ENCODE measurements around the gene ARHGEF5. TPM values are rescaled to one million over a fixed set of nuclear protein-coding genes. Genes with fewer than 3 reads are reported as not detected.

The ARHGEF5 gene
- polyA plus RNA-seq, 1 of the 3 experiments (the other 2 are of a cell fraction), result 0.07 TPM

DNA sequence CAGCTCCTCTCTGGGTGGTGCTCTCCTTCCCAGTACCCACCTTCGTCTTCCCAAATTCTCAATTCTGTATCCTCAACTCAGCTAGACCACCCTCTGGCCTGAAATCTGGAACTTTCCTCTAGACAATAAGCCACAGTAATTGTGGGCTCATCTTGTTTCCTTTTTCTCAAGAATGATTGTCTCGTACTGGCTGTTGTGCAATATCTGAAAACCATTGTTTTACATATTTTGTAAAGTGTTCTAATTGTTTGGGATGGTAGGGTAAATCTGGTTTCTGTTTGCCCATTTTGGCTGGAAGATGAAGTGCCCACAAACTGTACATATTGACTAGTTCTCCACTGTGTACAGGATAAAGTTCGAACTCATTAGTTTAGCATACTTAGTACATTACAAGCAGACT lies 59.6 kb downstream of the ARHGEF5 start:
- H3F3A ChIP-seq (replicated peaks; ENCODE audit: insufficient read depth), result no peaks in the 10 kb centered on the region
- no peaks in the 10 kb centered on the region for H3K4me1 ChIP-seq (ENCODE audit: control insufficient read depth in 1 of 2, insufficient read depth in 2 of 2, low read depth in 1 of 2, low read length in 1 of 2)
- DNase-seq, result no peak
- ChIA-PET POLR2A (no interaction called here), CTCF (no interaction called here)
- H3K27ac ChIP-seq (ENCODE audit: low read depth in 2 of 2, low read length in 1 of 2), result no peak overlapping the region
- no peak overlapping the region for H3K4me3 ChIP-seq (ENCODE audit: low read depth in 2 of 2, low read length in 1 of 2)
- H3K9me3 ChIP-seq, result no peaks in the 10 kb centered on the region
- no peaks in the 10 kb centered on the region for H3K9me2 ChIP-seq
- no peak overlapping the region for H2AFZ ChIP-seq (ENCODE audit: low read depth)
- 2% methylated on average over 3 of the region's 3 CpGs for WGBS (ENCODE audit: low lambda C conversion rate)
- H3K27me3 ChIP-seq (ENCODE audit: insufficient read depth), result peaks cover 16% of the 10 kb centered on the region; the same call in 1 of the 2 replicates
- H3K4me2 ChIP-seq, result no peak overlapping the region
- H3K9ac ChIP-seq, result no peak overlapping the region
- no peaks in the 10 kb centered on the region for H3K36me3 ChIP-seq (replicated peaks in 1 of 2; ENCODE audit: control insufficient read depth in 1 of 2, insufficient read depth in 2 of 2, low read length in 1 of 2)
- no peaks in the 10 kb centered on the region for H4K20me1 ChIP-seq (ENCODE audit: insufficient read depth)
- TF ChIP-seq TCF12 (IDR thresholded peaks at IDR 0.05) (no peak), ELF1 (IDR thresholded peaks at IDR 0.05) (no peak), MXI1 (IDR thresholded peaks at IDR 0.05; ENCODE audit: low read depth, low read length) (no peak), YY1 (IDR thresholded peaks at IDR 0.05; ENCODE audit: low read depth) (no peak), MEF2A (IDR thresholded peaks at IDR 0.05; ENCODE audit: borderline replicate concordance, low read depth) (no peak), RFX5 (IDR thresholded peaks at IDR 0.05; ENCODE audit: low read length) (no peak), JUND (IDR thresholded peaks at IDR 0.05) (no peak), GATA2 (CRISPR knock-in tag; IDR thresholded peaks at IDR 0.05) (no peak), TEAD4 (IDR thresholded peaks at IDR 0.05; ENCODE audit: borderline replicate concordance, insufficient read depth) (no peak), FOSL2 (IDR thresholded peaks at IDR 0.05; ENCODE audit: borderline replicate concordance, low read depth) (no peak), RXRA (IDR thresholded peaks at IDR 0.05; ENCODE audit: borderline replicate concordance, low read depth) (no peak), POLR2AphosphoS5 (IDR thresholded peaks at IDR 0.05; ENCODE audit: low read depth, low read length) (no peak)
- TF ChIP-seq, protein P1, sequence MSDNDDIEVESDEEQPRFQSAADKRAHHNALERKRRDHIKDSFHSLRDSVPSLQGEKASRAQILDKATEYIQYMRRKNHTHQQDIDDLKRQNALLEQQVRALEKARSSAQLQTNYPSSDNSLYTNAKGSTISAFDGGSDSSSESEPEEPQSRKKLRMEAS (IDR thresholded peaks at IDR 0.05; ENCODE audit: low read depth), result no peak
- TF ChIP-seq, protein P2, sequence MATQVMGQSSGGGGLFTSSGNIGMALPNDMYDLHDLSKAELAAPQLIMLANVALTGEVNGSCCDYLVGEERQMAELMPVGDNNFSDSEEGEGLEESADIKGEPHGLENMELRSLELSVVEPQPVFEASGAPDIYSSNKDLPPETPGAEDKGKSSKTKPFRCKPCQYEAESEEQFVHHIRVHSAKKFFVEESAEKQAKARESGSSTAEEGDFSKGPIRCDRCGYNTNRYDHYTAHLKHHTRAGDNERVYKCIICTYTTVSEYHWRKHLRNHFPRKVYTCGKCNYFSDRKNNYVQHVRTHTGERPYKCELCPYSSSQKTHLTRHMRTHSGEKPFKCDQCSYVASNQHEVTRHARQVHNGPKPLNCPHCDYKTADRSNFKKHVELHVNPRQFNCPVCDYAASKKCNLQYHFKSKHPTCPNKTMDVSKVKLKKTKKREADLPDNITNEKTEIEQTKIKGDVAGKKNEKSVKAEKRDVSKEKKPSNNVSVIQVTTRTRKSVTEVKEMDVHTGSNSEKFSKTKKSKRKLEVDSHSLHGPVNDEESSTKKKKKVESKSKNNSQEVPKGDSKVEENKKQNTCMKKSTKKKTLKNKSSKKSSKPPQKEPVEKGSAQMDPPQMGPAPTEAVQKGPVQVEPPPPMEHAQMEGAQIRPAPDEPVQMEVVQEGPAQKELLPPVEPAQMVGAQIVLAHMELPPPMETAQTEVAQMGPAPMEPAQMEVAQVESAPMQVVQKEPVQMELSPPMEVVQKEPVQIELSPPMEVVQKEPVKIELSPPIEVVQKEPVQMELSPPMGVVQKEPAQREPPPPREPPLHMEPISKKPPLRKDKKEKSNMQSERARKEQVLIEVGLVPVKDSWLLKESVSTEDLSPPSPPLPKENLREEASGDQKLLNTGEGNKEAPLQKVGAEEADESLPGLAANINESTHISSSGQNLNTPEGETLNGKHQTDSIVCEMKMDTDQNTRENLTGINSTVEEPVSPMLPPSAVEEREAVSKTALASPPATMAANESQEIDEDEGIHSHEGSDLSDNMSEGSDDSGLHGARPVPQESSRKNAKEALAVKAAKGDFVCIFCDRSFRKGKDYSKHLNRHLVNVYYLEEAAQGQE (IDR thresholded peaks at IDR 0.05; ENCODE audit: low read depth, low read length), result no peak
- TF ChIP-seq, protein P3, sequence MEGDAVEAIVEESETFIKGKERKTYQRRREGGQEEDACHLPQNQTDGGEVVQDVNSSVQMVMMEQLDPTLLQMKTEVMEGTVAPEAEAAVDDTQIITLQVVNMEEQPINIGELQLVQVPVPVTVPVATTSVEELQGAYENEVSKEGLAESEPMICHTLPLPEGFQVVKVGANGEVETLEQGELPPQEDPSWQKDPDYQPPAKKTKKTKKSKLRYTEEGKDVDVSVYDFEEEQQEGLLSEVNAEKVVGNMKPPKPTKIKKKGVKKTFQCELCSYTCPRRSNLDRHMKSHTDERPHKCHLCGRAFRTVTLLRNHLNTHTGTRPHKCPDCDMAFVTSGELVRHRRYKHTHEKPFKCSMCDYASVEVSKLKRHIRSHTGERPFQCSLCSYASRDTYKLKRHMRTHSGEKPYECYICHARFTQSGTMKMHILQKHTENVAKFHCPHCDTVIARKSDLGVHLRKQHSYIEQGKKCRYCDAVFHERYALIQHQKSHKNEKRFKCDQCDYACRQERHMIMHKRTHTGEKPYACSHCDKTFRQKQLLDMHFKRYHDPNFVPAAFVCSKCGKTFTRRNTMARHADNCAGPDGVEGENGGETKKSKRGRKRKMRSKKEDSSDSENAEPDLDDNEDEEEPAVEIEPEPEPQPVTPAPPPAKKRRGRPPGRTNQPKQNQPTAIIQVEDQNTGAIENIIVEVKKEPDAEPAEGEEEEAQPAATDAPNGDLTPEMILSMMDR (IDR thresholded peaks at IDR 0.05), result no peak
- TF ChIP-seq, protein P4, sequence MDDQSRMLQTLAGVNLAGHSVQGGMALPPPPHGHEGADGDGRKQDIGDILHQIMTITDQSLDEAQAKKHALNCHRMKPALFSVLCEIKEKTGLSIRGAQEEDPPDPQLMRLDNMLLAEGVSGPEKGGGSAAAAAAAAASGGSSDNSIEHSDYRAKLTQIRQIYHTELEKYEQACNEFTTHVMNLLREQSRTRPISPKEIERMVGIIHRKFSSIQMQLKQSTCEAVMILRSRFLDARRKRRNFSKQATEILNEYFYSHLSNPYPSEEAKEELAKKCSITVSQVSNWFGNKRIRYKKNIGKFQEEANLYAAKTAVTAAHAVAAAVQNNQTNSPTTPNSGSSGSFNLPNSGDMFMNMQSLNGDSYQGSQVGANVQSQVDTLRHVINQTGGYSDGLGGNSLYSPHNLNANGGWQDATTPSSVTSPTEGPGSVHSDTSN (IDR thresholded peaks at IDR 0.05), result no peak
- H3K79me2 ChIP-seq (ENCODE audit: insufficient read depth), result no peaks in the 10 kb centered on the region
